Keratinocyte (primary cell): Measurements from ENCODE around the gene TNS3. TPM values are rescaled to one million over a fixed set of nuclear protein-coding genes. Genes with fewer than 3 reads are reported as not detected.

Experiments used
- DNase-seq: peaks from one replicate; pipeline ENCODE4 v3.0.0-alpha.2; 2011; ENCODE audit warnings: low read depth, missing footprints, low spot score
- FAIRE-seq: peaks from 2 replicates; lab custom pipeline; 2011; peaks lifted over from hg19 to GRCh38; lab: Jason Lieb, UNC
- H2AFZ ChIP-seq: 2 replicates; pipeline ENCODE4 v1.6.0; 2012; ENCODE audit warnings: low read length, control low read depth, inconsistent platforms; ENCODE audit not compliant: control insufficient read depth
- H3K27ac ChIP-seq: 2 replicates; pipeline ENCODE4 v1.5.1; 2011; ENCODE audit warnings: low read length; ENCODE audit not compliant: control insufficient read depth, insufficient read depth
- H3K27me3 ChIP-seq: 3 replicates; pipeline ENCODE4 v1.6.0; 2011; ENCODE audit warnings: low read length; ENCODE audit not compliant: control insufficient read depth, insufficient read depth; ENCODE audit errors: extremely low read depth
- H3K36me3 ChIP-seq, 2 experiments: 2 replicates in 1 of 2; 3 replicates in 1 of 2; pipeline ENCODE4 v1.5.1; 2011; ENCODE audit warnings: low read length in 2 of 2, mild to moderate bottlenecking in 1 of 2; ENCODE audit not compliant: control insufficient read depth in 2 of 2, insufficient read depth in 2 of 2; ENCODE audit errors: extremely low read depth in 1 of 2
- H3K4me1 ChIP-seq: 3 replicates; pipeline ENCODE4 v1.5.1; 2011; ENCODE audit warnings: low read length; ENCODE audit not compliant: control insufficient read depth, insufficient read depth; ENCODE audit errors: extremely low read depth
- H3K4me2 ChIP-seq: 3 replicates; pipeline ENCODE4 v1.6.0; 2011; ENCODE audit warnings: low read depth, low read length; ENCODE audit not compliant: control insufficient read depth, insufficient read depth; ENCODE audit errors: extremely low read depth
- H3K4me3 ChIP-seq, 3 experiments: fragments of 200-600 bp in 1 of 3; sonication (generic) in 1 of 3; 2 replicates in 2 of 3; 3 replicates in 1 of 3; pipeline ENCODE4 v1.5.1; 2011 to 2016; ENCODE audit warnings: low read length in 3 of 3, mild to moderate bottlenecking in 3 of 3, control low read depth in 2 of 3, inconsistent platforms in 1 of 3, low read depth in 1 of 3, mixed read lengths in 1 of 3, mixed run types in 1 of 3, moderate library complexity in 1 of 3; ENCODE audit not compliant: control insufficient read depth in 2 of 3, insufficient read depth in 2 of 3; ENCODE audit errors: extremely low read depth in 1 of 3
- H3K79me2 ChIP-seq: 2 replicates; pipeline ENCODE4 v1.6.0; 2012; ENCODE audit warnings: low read length; ENCODE audit not compliant: control insufficient read depth, insufficient read depth
- H3K9ac ChIP-seq: 3 replicates; pipeline ENCODE4 v1.6.0; 2011; ENCODE audit warnings: low read length; ENCODE audit not compliant: control insufficient read depth, insufficient read depth; ENCODE audit errors: extremely low read depth
- H3K9me1 ChIP-seq: 3 replicates; pipeline ENCODE4 v1.6.0; 2011; ENCODE audit warnings: low read length; ENCODE audit not compliant: control insufficient read depth, insufficient read depth; ENCODE audit errors: extremely low read depth
- H3K9me3 ChIP-seq: 2 replicates; pipeline ENCODE4 v1.5.1; 2012; ENCODE audit warnings: low read depth, low read length; ENCODE audit not compliant: control insufficient read depth
- H4K20me1 ChIP-seq: 3 replicates; pipeline ENCODE4 v1.6.0; 2011; ENCODE audit warnings: low read length; ENCODE audit not compliant: control insufficient read depth, insufficient read depth; ENCODE audit errors: extremely low read depth
- EZH2 ChIP-seq: IDR thresholded peaks from one replicate; pipeline ENCODE4 v1.6.1; 2012; ENCODE audit warnings: inconsistent platforms, mild to moderate bottlenecking, low read length, moderate library complexity
- dilution Hi-C: fragments of 300-500 bp; cut with MboI; formaldehyde crosslinking; loops from one replicate; pipeline ENCODE4 v1.7.0; 2020; ENCODE audit warnings: low sequenced_read_pairs; ENCODE audit not compliant: extremely low pct_ligation_motif_present
- polyA plus RNA-seq, 5 experiments: library from polyadenylated mRNA; depleted of rRNA in 3 of 5; stranded (reverse) in 3 of 5; stranded (forward) in 1 of 5; unstranded in 1 of 5; fragments of >200 nt; gene quantifications; 1 replicate in 1 of 5; 2 replicates in 3 of 5; 3 replicates in 1 of 5; pipeline versions ENCODE4 v1.2.1 to v1.2.3, GENCODE V29; 2011 to 2012; ENCODE audit warnings: missing spikeins in 2 of 5, low read depth in 1 of 5, low replicate concordance in 1 of 5
- TF ChIP-seq, protein P1 (sequence below), 3 experiments: IDR thresholded peaks in 1 of 3; conservative IDR thresholded peaks in 1 of 3; optimal IDR thresholded peaks in 1 of 3; 2 replicates in 2 of 3; 3 replicates in 1 of 3; pipeline versions ENCODE3 to v1.5.1; 2011; ENCODE audit warnings: low read length in 3 of 3, mild to moderate bottlenecking in 3 of 3, moderate library complexity in 2 of 3, control low read depth in 1 of 3, inconsistent platforms in 1 of 3; ENCODE audit not compliant: insufficient read depth in 2 of 3; ENCODE audit errors: extremely low read depth in 1 of 3

The TNS3 gene
- polyA plus RNA-seq, 1 donor (not counting 4 experiments of a cell fraction or from before 2014, with no cell fraction given), result 3.9 TPM

DNA sequence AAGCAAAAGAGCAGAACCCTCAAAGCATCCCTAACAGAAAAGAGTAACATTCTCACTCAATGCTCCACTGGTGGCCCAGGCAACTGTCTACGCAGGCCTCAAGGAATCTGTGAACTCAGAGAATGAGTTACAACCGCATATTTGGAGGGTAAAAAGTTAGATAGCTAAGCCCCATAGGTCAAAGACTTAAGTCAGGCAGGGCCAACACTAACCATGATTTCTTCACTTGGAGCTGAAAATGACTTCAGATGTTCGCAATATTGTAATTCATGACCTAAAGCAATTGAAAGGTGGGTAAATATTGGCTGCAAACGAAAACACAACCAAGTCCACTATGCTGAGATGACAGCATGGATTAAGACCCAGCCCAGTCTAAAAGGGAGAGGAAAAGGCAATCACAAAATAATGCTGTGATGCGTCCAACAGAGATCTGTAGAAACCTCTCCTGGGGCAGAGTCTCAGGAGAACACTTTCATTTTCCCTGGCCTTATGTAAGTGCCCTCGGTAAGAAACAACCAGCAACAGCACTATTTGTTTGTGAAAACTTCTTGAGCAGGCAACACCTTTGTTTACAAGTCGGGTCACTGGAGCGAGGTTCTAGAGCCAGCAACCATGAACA, 176.5 kb downstream of the TNS3 start:
- dilution Hi-C loops, result no loop called here
- peak; percentile 67 for FAIRE-seq
- peak overlapping the region; percentile 30 for H3K9ac ChIP-seq
- no peaks in the 10 kb centered on the region for H3K36me3 ChIP-seq
- H3K79me2 ChIP-seq, result no peaks in the 10 kb centered on the region
- H3K4me3 ChIP-seq, result peak overlapping the region in 2 of 3 experiments; percentile 23 to 42
- H3K27me3 ChIP-seq, result no peaks in the 10 kb centered on the region
- H4K20me1 ChIP-seq, result no peaks in the 10 kb centered on the region
- TF ChIP-seq EZH2, result no peak
- TF ChIP-seq, protein P1, sequence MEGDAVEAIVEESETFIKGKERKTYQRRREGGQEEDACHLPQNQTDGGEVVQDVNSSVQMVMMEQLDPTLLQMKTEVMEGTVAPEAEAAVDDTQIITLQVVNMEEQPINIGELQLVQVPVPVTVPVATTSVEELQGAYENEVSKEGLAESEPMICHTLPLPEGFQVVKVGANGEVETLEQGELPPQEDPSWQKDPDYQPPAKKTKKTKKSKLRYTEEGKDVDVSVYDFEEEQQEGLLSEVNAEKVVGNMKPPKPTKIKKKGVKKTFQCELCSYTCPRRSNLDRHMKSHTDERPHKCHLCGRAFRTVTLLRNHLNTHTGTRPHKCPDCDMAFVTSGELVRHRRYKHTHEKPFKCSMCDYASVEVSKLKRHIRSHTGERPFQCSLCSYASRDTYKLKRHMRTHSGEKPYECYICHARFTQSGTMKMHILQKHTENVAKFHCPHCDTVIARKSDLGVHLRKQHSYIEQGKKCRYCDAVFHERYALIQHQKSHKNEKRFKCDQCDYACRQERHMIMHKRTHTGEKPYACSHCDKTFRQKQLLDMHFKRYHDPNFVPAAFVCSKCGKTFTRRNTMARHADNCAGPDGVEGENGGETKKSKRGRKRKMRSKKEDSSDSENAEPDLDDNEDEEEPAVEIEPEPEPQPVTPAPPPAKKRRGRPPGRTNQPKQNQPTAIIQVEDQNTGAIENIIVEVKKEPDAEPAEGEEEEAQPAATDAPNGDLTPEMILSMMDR (optimal IDR thresholded peaks at IDR 0.05 in 1 of 3, IDR thresholded peaks at IDR 0.05 in 1 of 3, conservative IDR thresholded peaks at IDR 0.05 in 1 of 3; ENCODE audit: extremely low read depth in 1 of 3, insufficient read depth in 2 of 3, low read length in 3 of 3), result no peak
- peaks cover 23% of the 10 kb centered on the region for H3K4me1 ChIP-seq
- DNase-seq, result no peak
- no peaks in the 10 kb centered on the region for H3K9me3 ChIP-seq
- H3K4me2 ChIP-seq, result peak overlapping the region; percentile 81
- peak overlapping the region; percentile 31 for H2AFZ ChIP-seq
- no peaks in the 10 kb centered on the region for H3K9me1 ChIP-seq
- H3K27ac ChIP-seq, result no peak overlapping the region

DNA sequence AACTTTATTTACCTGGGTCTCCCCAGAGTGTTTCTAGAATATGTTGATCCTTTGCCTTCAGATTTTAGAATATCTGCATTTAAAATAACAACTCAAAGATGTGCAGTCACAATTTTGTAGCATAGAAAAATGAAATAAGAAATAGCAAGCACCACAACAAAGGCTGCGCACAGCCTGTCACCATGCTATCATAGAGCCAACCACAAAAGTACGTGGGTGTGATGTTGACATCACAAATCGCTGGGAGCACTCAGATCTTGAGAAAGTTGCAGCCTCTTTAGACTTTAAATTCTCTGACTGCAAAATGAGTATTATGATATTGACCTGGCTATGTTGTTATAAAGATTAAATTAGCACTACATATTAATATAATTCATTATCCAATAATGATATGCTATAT, 177.9 kb downstream of the TNS3 start:
- no peak for DNase-seq
- H3K9me3 ChIP-seq, result no peaks in the 10 kb centered on the region
- H3K4me2 ChIP-seq, result no peak overlapping the region
- no peak overlapping the region for H3K4me3 ChIP-seq
- no peaks in the 10 kb centered on the region for H4K20me1 ChIP-seq
- TF ChIP-seq, protein P1 (optimal IDR thresholded peaks at IDR 0.05 in 1 of 3, IDR thresholded peaks at IDR 0.05 in 1 of 3, conservative IDR thresholded peaks at IDR 0.05 in 1 of 3; ENCODE audit: extremely low read depth in 1 of 3, insufficient read depth in 2 of 3, low read length in 3 of 3), result no peak
- no peak for TF ChIP-seq EZH2
- H3K27ac ChIP-seq, result no peak overlapping the region
- no peak overlapping the region for H3K9ac ChIP-seq
- H3K36me3 ChIP-seq, result no peaks in the 10 kb centered on the region
- no peak for FAIRE-seq
- no peaks in the 10 kb centered on the region for H3K27me3 ChIP-seq
- no peaks in the 10 kb centered on the region for H3K9me1 ChIP-seq
- dilution Hi-C loops, result no loop called here
- H3K79me2 ChIP-seq, result no peaks in the 10 kb centered on the region
- H3K4me1 ChIP-seq, result peaks cover 15% of the 10 kb centered on the region
- no peak overlapping the region for H2AFZ ChIP-seq
